ENCODE data around the gene SRGAP2C.
"Not testable (repeated sequence)": the region's sequence is repeated elsewhere in the genome, so short reads cannot be mapped to it uniquely, and the experiment has no call there.

SRGAP2C gene

GRCh38 chr1:121384754-121385153, 200.0 kb downstream of the SRGAP2C start:
- DNase-seq (ENCODE audit: low spot score) = not testable (repeated sequence)

- DNase-seq (ENCODE audit: low spot score) = not testable (repeated sequence)
These were observed 200.4 kb downstream of the SRGAP2C start for GRCh38 chr1:121385162-121385561.

DNA sequence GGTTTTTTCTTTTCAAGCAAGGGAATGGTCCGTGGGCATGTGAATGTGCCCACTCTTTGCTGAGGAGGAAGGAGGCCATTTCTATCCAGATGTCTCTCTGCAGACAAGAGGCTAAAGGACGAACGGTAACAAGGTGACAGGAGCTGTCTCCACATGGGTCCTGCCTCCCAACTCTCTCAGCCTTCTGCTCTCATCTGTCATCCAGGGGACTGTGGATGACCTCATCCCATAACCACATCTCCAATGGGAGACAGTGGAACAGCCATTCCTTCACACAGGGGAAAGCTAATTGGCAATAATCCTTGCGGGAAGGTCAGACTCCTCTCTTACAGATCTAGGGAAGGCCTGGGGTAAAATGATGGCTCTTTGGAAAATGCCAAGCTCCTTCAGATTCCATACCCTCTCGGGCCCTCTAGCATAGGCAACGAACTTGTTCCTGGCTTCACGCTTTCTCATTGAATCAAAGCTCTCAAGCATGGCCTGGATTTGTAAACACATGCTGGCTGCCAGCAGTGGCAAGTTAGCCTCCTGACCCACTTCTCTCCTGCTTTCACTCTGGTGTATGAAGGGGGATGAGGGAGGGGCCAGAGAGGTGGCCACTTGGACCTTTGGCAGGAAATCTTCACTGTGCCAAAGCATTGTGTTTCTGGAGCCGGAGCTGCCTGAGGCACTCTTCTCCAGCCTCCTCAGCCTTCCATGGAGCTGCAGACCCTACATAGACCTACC, 201.0 kb downstream of the SRGAP2C start:
- DNase-seq (ENCODE audit: low spot score) = not testable (repeated sequence)

DNA sequence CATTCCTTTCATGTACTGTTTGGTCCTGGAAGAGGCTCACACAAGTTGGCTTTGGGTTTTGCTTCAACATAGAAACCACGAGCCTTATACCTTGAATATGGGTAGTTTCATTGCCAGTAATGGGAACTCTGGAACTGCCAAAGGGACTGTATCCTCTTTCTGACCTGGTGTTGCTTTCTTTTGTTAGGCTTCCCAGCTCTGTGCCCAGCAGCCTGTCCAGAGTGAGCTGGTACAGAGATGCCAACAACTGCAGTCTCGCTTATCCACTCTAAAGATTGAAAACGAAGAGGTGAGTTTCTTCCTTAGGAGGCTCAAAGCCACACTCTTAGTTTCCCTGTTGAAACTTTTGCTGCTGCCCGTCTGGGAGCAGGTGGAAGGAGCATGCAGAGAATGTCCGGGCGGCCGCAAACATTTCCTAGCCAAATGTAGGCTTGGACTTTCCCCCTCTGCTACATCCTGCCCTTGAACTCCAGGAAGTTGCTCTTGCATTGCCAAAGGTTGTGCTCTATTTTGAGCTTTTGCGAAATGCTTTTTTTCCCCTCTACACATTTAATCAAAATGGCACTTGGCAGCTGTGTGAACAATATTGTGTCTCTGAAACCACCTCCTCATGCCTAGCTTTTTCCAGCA, 201.7 kb downstream of the SRGAP2C start:
- not testable (repeated sequence) for DNase-seq (ENCODE audit: low spot score)

- not testable (repeated sequence) for DNase-seq (ENCODE audit: low spot score)
These were observed 205.3 kb downstream of the SRGAP2C start for GRCh38 chr1:121389895-121390560.

- DNase-seq (ENCODE audit: low spot score) = not testable (repeated sequence)
These were observed 207.4 kb downstream of the SRGAP2C start for GRCh38 chr1:121392130-121392529.

- peak; percentile 22 for DNase-seq (ENCODE audit: low spot score)
These were observed 211.0 kb downstream of the SRGAP2C start for GRCh38 chr1:121395718-121396201.

DNA sequence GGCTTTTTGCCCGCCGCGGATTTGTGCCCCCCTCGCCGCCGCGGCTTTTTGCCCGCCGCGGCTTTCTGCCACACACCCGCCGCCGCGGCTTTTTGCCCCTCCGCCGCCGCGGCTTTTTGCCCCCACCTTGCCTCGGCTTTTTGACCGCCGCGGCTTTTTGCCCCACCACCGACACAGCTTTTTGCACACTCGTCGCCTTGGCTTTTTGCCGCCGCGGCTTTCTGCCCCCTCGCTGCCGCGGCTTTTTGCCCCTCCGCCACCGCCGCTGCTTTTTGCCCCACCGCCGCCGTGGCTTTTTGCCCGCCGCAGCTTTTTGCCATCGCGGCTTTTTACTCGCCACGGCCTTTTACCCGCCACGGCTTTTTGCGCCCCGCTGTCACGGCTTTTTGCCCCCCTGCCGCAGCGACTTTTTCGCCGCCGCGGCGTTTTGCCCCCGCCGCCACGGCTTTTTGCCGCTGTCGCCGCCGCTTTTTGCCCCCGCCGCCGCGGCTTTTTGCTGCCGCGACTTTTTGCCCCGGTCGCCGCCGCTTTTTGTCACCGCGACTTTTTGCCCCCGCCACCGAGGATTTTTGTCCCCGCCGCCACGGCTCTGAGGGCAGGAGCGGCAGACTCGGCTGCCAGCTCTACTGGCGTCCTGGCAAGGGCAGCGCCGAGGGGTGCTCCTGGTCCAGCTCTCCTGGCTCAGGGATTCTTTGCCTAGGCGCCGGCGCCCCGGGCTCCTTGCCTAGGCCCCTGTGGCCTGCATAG, 211.7 kb downstream of the SRGAP2C start:
- peak; percentile 23 for DNase-seq (ENCODE audit: low spot score)

DNA sequence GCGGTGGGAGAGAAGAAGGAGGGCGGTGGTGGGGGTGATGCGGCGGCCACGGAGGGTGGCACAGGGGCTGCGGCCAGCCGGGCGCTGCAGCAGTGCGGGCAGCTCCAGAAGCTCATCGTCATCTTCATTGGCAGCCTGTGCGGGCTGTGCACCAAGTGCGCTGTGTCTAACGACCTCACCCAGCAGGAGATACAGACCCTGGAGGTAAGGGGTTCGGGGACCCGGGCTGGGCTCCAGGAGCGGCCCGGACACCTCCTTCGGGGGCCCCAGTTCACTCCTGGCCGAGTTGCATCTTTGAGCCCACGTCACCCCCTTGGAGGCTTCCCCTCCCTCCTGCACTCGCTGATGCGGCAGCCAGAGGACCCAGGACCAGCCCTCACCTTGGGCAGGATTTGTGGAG, 212.3 kb downstream of the SRGAP2C start:
- DNase-seq (ENCODE audit: low spot score) = not testable (repeated sequence)

DNA sequence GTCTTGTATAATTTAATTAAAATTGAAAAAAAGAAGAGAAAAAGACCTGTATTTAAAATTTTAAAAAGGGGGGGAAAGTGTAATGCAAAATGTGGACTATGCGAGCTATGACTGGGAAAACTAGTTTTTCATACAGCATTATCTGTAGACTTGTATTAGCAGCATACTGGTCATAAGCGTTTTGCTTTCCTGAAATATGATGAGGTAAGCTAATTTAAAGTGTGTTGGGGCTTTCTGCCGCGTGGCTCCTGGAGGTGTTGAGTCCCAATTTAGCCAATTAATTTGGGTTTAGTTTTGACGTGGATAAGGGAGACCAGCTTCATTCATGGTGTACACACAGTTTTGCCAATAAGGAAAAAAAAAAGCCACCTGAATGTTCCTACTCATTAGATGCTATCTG, 214.4 kb downstream of the SRGAP2C start:
- DNase-seq (ENCODE audit: low spot score) = not testable (repeated sequence)

DNA sequence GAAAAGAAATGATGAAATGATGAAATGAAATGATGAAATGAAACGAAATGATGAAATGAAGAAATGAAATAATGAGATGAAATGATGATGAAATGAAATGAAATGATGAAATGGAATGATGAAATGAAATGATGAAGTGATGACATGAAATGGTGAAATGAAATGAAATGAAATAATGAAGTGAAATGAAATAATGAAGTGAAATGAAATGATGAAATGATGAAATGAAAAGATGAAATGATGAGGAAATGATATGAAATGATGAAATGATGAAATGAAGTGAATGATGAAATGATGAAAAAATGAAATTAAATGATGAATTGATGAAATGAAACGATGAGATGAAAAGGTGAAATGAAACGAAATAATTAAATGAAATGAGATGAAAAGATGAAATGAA, 215.3 kb downstream of the SRGAP2C start:
- DNase-seq (ENCODE audit: low spot score) = not testable (repeated sequence)

- not testable (repeated sequence) for DNase-seq (ENCODE audit: low spot score)
These were observed 216.0 kb downstream of the SRGAP2C start for GRCh38 chr1:121400541-121401310.

DNA sequence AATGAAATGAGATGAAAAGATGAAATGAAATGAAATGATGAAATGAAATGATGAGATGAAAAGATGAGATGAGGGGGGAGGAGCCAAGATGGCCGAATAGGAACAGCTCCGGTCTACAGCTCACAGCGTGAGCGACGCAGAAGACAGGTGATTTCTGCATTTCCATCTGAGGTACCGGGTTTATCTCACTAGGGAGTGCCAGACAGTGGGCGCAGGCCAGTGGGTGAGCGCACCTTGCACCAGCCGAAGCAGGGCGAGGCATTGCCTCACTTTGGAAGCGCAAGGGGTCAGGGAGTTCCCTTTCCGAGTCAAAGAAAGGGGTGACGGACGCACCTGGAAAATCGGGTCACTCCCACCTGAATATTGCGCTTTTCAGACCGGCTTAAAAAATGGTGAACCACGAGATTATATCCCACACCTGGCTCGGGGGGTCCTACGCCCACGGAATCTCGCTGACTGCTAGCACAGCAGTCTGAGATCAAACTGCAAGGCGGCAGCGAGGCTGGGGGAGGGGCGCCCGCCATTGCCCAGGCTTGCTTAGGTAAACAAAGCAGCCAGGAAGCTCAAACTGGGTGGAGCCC, 216.7 kb downstream of the SRGAP2C start:
- peak; percentile 41 for DNase-seq (ENCODE audit: low spot score)

GRCh38 chr1:121403254-121403653, 218.5 kb downstream of the SRGAP2C start:
- not testable (repeated sequence) for DNase-seq (ENCODE audit: low spot score)

- DNase-seq (ENCODE audit: low spot score) = peak; percentile 25
These were observed 223.6 kb downstream of the SRGAP2C start for GRCh38 chr1:121408354-121408753.

- DNase-seq (ENCODE audit: low spot score) = no peak
These were observed 229.0 kb downstream of the SRGAP2C start for GRCh38 chr1:121413821-121414220.

- no peak for DNase-seq (ENCODE audit: low spot score)
These were observed 230.1 kb downstream of the SRGAP2C start for GRCh38 chr1:121414905-121415304.

DNA sequence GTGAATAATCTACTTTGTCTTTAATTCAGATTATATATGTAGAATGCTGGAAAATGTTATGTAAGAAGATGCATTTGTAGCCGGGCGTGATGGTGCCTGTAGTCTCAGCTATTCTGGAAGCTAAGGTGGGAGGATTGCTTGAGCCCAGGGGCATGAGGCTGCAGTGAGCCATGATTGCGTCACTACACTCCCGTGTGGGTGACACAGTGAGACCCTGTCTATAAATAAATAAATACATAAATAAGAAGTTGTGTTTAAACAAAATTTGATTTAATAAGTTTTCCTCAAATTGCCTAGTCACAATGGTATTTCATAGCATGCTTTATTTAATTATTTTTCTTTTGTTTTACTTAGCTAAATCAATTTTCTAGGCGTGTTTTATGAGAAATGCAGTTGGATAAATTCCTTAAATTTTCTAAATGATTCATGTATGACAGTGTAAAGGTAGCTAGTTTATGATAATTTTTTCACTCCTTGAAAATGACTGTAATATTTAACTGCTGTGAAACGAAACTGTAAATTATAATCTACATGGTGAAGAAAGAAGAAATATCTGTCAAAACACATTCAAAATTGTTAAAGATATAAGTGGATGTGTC, 232.6 kb downstream of the SRGAP2C start:
- DNase-seq (ENCODE audit: low spot score) = no peak

DNA sequence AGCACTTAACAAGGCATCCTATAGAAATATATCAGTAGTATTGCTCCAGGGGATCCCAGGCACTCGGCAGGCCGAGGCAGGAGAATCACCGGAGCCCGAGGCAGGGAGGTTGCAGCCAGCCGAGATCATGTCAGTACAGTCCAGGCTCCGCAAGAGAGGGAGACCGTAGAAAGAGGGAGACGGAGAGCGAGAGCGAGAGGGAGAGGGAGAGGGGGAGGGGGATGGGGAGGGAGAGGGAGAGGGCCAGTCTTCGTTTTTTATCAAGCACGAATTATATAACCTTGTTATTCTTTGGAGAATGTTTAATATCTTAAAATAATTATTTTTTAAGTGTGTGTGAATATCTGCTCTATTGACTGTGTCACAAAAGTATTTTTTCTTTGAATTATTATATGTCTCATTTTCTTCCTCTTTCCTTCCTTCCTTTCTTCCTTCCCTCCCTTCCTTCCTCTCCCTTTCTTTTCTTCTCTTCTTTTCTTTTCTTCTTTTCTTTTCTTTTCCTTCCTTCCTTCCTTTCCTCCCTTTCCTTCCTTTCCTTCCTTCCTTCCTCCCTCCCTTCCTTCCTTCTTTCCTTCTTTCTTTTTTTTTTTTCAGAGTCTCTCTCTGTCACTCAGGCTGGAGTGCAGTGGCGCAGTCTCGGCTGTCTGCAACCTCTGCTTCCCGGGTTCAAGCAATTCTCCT, 233.7 kb downstream of the SRGAP2C start:
- DNase-seq (ENCODE audit: low spot score) = no peak

DNA sequence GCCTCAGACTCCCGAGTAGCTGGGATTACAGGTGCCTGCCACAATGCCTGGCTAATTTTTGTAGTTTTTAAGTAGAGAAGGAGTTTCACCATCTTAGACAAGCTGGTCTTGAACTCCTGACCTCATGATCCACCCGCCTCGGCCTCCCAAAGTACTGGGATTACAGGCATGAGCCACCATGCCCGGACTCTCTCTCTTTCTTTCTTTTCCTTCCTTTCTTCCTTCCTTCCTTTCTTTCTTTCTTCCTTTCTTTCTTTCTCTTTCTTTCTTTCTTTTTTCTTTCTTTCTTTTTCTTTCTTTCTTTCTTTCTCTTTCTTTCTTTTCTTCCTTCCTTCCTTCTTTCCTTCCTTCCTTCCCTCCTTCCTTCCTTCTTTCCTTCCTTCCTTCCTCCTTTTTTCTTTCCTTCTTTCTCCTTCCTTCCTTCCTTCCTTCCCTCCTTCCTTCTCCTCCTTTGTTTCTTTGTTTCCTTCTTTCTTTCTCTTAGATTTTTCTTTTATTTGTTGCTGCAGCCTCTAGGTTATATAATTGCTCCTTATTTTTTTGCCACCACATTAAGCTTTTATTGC, 234.4 kb downstream of the SRGAP2C start:
- not testable (repeated sequence) for DNase-seq (ENCODE audit: low spot score)

Measured in NAMALWA (cell line).